HG02970 (cell line): ENCODE measurements around the gene CYB5B.
"Not testable (repeated sequence)": the region's sequence is repeated elsewhere in the genome, so short reads cannot be mapped to it uniquely, and the experiment has no call there.

Source experiments
- ATAC-seq: cut with Tn5 transposase; IDR thresholded peaks from one replicate; pipeline ENCODE4 v1.9.1; 2021; ENCODE audit warnings: mild to moderate bottlenecking, moderate library complexity, moderate number of reproducible peaks; ENCODE audit not compliant: unreplicated experiment, low FRiP score

Gene CYB5B

DNA sequence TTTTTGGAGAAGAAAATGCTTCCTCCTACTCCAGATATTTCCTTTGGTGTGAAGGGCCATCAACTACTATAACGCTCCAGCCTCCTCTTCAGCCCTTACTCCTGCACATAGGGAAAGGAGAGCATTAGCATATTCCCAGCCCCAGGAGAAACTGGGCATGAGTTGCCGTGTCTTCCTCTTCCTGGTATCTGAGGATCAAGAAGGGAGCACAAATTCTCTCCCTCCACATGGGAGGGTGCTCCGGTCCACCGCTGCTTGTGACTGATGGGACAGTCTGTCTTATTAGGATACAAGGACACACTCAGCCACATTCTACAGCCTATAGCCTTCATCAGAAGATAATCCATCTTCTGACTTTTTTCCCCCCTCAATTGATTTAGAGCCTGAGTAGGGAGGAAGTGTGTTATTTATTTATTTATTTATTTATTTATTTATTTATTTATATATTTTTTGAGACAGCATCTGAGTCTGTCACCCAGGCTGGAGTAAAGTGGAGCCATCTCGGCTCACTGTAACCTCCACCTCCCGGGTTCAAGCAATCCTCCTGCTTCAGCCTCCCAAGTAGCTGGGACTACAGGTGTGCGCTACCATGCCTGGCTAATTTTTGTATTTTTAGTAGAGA lies 16.6 kb upstream of the CYB5B start:
- ATAC-seq, result no peak

- no peak for ATAC-seq
Observed at GRCh38 chr16:69408475-69408874, 15.9 kb upstream of the CYB5B start.

GRCh38 chr16:69410219-69410990 lies 14.0 kb upstream of the CYB5B start:
- ATAC-seq, result no peak

DNA sequence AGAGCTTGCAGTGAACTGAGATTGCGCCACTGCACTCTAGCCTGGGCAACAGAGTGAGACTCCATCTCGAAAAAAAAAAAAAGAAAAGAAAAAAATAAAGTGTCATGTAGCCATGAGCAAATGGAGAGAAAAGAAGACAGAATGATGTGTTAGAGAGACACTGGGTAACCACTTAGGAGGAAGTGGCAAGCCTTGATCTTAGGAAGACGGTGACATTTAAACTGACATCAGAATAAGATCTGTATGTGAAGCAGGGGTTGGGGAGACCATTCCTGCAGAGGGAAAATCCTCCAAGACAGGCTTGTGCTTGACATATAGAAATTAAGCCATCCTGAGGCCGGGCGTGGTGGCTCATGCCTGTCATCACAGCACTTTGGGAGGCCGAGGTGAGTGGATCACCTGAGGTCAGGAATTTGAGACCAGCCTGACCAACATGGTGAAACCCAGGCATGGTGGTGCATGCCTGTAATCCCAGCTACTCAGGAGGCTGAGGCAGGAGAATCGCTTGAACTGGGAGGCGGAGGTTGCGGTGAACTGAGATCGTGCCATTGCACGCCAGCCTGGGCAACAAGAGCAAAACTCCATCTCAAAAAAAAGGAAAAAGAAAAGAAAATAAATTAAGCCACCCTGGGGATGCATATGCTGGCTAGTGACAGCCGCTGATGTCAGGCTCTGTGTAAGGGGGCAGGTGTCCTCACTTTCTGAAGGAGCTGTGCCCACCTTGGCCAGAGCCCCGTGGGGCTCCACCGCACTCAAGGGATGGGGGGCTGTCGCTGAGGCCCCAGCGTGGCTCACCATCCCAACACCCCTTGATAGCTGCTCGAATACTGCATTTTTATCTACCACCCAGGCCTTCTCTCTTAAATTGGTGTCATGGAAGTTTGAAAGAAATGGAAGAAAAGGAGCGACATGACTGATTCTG lies 13.1 kb upstream of the CYB5B start:
- ATAC-seq, result no peak

- no peak for ATAC-seq
Observed at GRCh38 chr16:69412287-69412686, 12.1 kb upstream of the CYB5B start.

- ATAC-seq, result no peak
Observed at GRCh38 chr16:69413045-69413664, 11.3 kb upstream of the CYB5B start.

DNA sequence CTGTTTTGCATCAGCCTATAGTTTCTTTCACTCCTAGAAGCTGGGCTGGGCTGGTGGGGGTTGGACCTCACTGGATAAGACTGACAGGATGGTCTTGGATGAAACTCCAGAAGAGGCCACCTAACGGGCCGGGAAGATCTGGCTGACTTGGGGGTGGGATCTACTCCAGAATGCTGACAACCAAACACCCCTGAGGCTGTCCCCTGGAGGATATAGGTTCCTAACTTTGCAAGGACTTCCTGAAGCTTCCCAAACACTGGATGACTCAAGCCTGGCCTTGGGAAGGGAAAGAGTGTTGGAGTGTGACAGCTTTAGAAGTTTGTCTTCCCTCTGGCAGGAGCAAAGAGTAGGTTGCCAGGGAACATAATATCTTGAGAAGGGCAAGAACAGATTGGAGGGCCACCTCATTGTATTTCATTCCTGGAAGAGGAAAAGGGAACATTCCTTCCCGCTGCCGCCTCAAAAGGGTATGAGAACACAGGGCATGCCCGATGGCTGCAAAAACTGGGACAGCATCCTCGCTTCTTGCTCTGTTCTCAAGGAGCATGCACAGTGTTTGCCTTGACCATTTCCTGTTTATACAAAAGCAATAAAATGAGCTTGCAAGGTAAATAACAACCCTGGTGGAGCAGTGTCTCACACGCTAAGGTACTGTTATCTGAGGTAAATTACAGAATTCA lies 6.8 kb upstream of the CYB5B start:
- no peak for ATAC-seq

- ATAC-seq, result no peak
Observed at GRCh38 chr16:69419956-69420355, 4.5 kb upstream of the CYB5B start.

GRCh38 chr16:69423189-69423588 lies 1.2 kb upstream of the CYB5B start:
- ATAC-seq, result no peak

DNA sequence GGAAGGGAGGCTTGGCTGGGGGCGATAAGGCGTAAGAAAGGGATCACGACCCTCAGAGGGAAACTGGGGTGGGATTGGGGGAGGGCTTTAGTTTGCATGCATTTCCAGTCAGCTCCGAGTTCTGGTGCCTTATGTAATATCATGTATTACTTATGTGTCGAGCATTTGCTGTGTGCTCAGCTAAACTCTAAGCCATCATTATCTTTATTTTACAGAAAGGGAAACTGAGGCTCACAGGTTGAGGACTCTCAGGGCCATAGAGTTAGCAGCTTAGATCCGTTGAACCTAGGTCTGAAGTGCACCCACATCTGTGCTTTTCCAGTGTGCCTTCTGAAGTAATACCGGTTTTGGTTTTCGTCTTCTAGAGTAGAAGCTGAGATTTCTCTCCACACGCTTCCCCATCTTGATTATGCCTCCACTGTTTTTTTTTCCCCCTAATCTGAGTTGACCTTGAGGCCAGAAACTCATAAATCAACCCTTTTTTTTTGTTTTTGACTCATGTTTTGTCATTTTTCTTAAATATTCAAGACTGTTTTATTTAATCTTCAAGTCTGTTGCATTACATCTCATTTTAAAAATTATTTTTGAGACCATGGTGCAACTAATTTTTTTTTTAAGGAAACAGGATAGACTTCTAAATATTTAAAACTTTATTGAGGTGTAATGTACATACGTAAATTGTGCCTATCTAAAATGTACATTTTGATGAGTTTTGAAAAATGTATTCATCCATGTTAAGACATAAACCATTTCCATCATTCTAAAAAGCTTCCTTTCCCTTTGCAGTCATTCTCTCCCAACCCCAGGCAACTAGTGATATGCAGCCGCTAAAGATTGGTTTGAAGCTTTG lies 741 bp downstream of the CYB5B start:
- ATAC-seq, result no peak

- ATAC-seq, result no peak
Observed at GRCh38 chr16:69428652-69429051, 4.2 kb downstream of the CYB5B start.

GRCh38 chr16:69429058-69429640 lies 4.7 kb downstream of the CYB5B start:
- ATAC-seq, result not testable (repeated sequence)

DNA sequence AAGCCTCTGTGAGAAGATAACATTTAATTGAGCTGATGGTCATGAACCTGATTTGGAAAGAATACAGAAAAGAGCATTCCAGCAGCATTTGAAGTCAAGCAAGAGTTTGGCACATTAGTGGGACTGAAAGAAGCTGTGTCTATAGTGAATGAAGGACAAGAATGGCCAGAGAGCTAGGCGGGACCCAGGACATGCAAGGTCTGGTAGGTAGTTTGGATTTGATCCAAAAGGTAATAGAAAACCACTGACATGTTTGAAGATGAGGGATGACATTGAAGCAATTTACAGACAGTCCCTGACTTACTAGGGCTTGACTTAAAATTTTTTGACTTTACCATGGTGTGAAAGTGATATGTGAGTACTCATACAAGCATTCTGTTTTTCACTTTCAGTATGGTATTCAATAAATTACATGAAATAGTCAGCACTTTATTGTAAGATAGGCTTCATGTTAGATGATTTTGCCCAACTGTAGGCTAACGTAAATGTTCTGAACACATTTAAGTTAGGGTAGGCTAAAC lies 7.6 kb downstream of the CYB5B start:
- no peak for ATAC-seq

GRCh38 chr16:69434066-69434465 lies 9.6 kb downstream of the CYB5B start:
- no peak for ATAC-seq

- no peak for ATAC-seq
Observed at GRCh38 chr16:69435977-69436820, 11.8 kb downstream of the CYB5B start.

DNA sequence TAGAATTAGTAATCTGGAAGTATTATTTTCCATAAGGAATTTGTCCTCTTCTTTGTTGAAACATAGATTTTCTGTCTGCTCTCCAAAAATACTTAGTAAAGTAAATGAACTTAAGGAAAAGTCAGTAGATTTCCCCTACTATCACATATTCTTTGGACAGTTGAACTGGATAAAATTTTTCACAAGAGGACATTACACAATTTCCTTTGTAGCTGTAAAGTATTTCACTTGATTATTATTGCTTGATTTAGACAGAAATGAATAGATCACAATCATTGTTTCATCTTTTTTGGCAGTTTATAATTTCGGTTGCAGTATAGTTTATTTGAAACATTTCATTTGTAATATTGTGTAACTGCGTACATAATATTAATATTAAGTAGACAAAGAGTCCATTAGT lies 12.5 kb downstream of the CYB5B start:
- ATAC-seq, result no peak

DNA sequence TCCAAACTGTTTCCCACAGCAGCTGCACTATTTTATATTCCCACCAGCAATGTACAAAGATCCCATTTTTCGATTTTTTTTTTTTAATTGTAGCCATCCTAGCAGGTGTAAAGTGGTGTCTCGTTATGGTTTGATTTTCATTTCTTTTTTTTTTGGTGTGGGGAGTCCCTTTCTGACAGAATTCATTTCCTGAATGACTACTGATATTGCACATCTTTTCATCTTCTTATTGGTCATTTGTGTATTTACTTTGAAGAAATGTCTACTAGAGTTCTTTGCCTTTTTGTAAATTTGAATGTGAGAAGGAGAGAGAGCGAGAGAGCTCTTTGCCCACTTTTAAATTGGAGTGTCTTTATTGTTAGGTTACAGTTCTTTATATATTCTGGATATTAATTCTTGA lies 14.0 kb downstream of the CYB5B start:
- no peak for ATAC-seq

- no peak for ATAC-seq
Observed at GRCh38 chr16:69440250-69440649, 15.8 kb downstream of the CYB5B start.
